ENCODE data around the gene C19orf12. TPM values are rescaled to one million over a fixed set of nuclear protein-coding genes. Genes with fewer than 3 reads are reported as not detected.

The C19orf12 gene
- total RNA-seq (2014; rRNA removed; shearing (Covaris generic)) = 11.9 and 12.5 TPM in 2 replicates
- 17.0 and 20.6 TPM in 2 replicates for total RNA-seq (2022)
- Bru-seq, nascent RNA = percentile 58 among the genes with signal in this experiment
- BruChase-seq, experiment 1, labeled RNA remaining after a 6-hour chase = percentile 69 among the genes with signal in this experiment
- percentile 74 among the genes with signal in this experiment for BruChase-seq, experiment 2, labeled RNA remaining after a 2-hour chase
- long read RNA-seq, transcript C19orf12-204 (2 exons, 1,912 nt) = major isoform, 11 of 26 reads
- long read RNA-seq, transcript C19orf12-201 (3 exons, 2,464 nt) = minor isoform, 7 of 26 reads
- long read RNA-seq, partial matches to known transcripts = 0 of 26 reads
- long read RNA-seq, other reads (novel, unspliced or antisense) = 5 of 26 reads

DNA sequence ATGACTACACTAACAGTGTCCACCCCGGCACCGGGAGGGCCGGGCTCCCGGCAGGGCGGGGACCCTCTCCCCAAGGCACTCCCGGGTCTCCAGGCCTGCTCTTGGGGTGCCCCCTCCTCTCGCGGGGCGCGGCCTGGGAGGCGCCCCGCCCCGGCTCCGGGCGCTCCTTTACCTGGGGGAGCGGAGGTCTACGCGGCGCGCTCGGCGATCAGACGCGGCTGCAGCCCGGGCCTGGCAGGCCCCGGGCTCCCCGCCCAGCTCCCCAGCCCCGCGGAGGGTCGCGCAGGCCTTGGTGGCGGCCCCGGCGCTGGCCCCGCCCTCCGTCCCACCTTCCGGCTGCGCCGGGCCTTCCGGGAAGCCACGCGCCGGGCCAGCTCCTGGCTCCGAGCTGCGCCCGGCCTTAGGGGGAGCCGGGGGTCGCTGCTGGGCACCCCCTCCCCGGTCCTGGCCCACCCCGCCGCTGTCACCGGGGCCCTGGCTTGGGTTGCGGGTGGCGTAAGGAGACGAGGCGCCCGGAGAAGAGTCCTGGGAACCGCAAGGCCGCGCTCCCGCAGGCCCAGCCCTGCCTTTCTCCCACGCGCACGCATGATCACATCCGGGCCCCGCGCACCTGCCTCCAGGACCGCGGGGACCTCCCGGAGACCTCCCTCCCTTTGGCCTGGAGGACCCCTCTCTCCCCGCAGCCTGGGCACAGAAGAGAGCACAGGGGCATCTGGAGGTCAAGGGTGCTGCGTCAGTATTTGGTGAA, at the start of gene C19orf12:
Gene C19orf12 (minus strand): TSS at position 309 of the 748 bp plus-strand sequence. CDS start 6,848 bp downstream, outside the sequence.
- Histone ChIP-seq H3K4me2 (ENCODE audit: low read length) (peak within 1 kb of the TSS; percentile 96), H4K20me1 (ENCODE audit: insufficient read depth, low read length) (no peaks in the 10 kb centered on the region; the same call in 1 of the 2 replicates), H2AFZ (ENCODE audit: low read length) (peak within 1 kb of the TSS; percentile 84), H3K9me2 (ENCODE audit: insufficient read depth, low read length) (no peaks in the 10 kb centered on the region), H3K4me3 (ENCODE audit: low read depth, low read length, poor library complexity, severe bottlenecking) (peak within 1 kb of the TSS; percentile 99), H3K4me1 (ENCODE audit: insufficient read depth, low read length, poor library complexity, severe bottlenecking) (peaks cover 24% of the 10 kb centered on the region), H3K27ac (ENCODE audit: low read depth, low read length, poor library complexity, severe bottlenecking) (peak within 1 kb of the TSS; percentile 68), H3K79me2 (ENCODE audit: insufficient read depth, low read depth, low read length) (peaks cover 15% of the 10 kb centered on the region), H3K36me3 (ENCODE audit: insufficient read depth, low read length) (0 out of 2 replicates have a peak, but pooled peaks cover 3% of the 10 kb centered on the region), H3K9me3 (ENCODE audit: low read length) (no peaks in the 10 kb centered on the region)
- peak; percentile 82 for DNase-seq (ENCODE audit: low spot score)
- TF ChIP-seq EZH2phosphoT487 (IDR thresholded peaks at IDR 0.05; ENCODE audit: borderline replicate concordance, low read depth, low read length) = no peak
- TF ChIP-seq, protein P1, sequence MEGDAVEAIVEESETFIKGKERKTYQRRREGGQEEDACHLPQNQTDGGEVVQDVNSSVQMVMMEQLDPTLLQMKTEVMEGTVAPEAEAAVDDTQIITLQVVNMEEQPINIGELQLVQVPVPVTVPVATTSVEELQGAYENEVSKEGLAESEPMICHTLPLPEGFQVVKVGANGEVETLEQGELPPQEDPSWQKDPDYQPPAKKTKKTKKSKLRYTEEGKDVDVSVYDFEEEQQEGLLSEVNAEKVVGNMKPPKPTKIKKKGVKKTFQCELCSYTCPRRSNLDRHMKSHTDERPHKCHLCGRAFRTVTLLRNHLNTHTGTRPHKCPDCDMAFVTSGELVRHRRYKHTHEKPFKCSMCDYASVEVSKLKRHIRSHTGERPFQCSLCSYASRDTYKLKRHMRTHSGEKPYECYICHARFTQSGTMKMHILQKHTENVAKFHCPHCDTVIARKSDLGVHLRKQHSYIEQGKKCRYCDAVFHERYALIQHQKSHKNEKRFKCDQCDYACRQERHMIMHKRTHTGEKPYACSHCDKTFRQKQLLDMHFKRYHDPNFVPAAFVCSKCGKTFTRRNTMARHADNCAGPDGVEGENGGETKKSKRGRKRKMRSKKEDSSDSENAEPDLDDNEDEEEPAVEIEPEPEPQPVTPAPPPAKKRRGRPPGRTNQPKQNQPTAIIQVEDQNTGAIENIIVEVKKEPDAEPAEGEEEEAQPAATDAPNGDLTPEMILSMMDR (conservative IDR thresholded peaks at IDR 0.05; ENCODE audit: low read length) = no peak
- POLR2A ChIA-PET = interaction anchor here (0.5 to 4.1 kb wide), 5 partner anchors 68 to 751 kb away, joined by 3 to 21 read pairs (median 4); partner anchors contain the start of gene POP4
- intact Hi-C loops (cut with micrococcal nuclease; ENCODE audit: unreplicated experiment) = no loop called here
- CTCF ChIA-PET (ENCODE audit: unreplicated experiment) = interaction anchor here (1.7 kb wide), 1 partner anchor 21 kb away, joined by 4 read pairs; no protein-coding TSS in a partner anchor
- no TSS peak for BruUV-seq (replicated peaks)

DNA sequence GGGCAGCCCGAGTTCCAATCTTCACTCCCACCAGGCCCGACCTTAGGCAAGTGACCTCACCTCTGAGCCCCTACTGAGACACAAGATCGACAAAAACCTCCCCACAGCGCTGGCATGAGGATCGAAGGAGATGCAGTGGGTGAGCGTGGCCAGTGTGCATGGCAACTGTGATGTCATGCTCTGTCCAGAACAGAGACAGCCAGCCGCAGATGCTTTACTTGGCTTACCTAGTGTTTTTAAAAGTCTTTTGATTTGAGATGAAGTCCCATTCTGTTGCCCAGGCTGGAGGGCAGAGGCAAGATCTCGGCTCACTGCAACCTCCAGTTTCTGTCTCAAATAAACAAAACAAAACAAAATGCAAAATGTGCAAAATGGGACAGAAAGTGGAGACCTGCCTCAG, 49.3 kb upstream of the C19orf12 start:
- ChIA-PET POLR2A (no interaction called here), CTCF (ENCODE audit: unreplicated experiment) (no interaction called here)
- Histone ChIP-seq H4K20me1 (ENCODE audit: insufficient read depth, low read length) (no peaks in the 10 kb centered on the region), H3K4me1 (ENCODE audit: insufficient read depth, low read length, poor library complexity, severe bottlenecking) (peaks cover 4% of the 10 kb centered on the region), H3K36me3 (ENCODE audit: insufficient read depth, low read length) (no peaks in the 10 kb centered on the region), H3K9me3 (ENCODE audit: low read length) (no peaks in the 10 kb centered on the region), H3K79me2 (ENCODE audit: insufficient read depth, low read depth, low read length) (no peaks in the 10 kb centered on the region), H3K27ac (ENCODE audit: low read depth, low read length, poor library complexity, severe bottlenecking) (no peak overlapping the region), H3K9me2 (ENCODE audit: insufficient read depth, low read length) (no peaks in the 10 kb centered on the region), H3K4me2 (ENCODE audit: low read length) (no peak overlapping the region), H3K4me3 (ENCODE audit: low read depth, low read length, poor library complexity, severe bottlenecking) (no peak overlapping the region), H2AFZ (ENCODE audit: low read length) (no peak overlapping the region)
- no peak for DNase-seq (ENCODE audit: low spot score)
- TF ChIP-seq, protein P1 (conservative IDR thresholded peaks at IDR 0.05; ENCODE audit: low read length) = no peak
- TF ChIP-seq EZH2phosphoT487 (IDR thresholded peaks at IDR 0.05; ENCODE audit: borderline replicate concordance, low read depth, low read length) = no peak
- intact Hi-C loops (cut with micrococcal nuclease; ENCODE audit: unreplicated experiment) = no loop called here
- no TSS peak for BruUV-seq (replicated peaks)

All from OCI-LY7 (cell line).